Erythroblast (primary cell): Measurements from ENCODE around the gene EVX1.

ENCODE experiments used
- GATA1 ChIP-seq: IDR thresholded peaks from 2 replicates; pipeline ENCODE4 v1.6.1; 2011; ENCODE audit warnings: low read depth, mild to moderate bottlenecking, control low read depth, low read length, moderate library complexity
- POLR2A ChIP-seq: IDR thresholded peaks from 2 replicates; pipeline ENCODE4 v1.6.1; 2011; ENCODE audit warnings: mild to moderate bottlenecking, low read length

- no peak for TF ChIP-seq POLR2A
- TF ChIP-seq GATA1 = no peak
These were observed 40.4 kb upstream of the EVX1 start for GRCh38 chr7:27202018-27202861.
